GM23248 (cell line): ENCODE measurements around the gene COMP.

Source experiments
- EZH2 ChIP-seq: fragments of 200-600 bp; sonication (generic); IDR thresholded peaks from 2 replicates; pipeline ENCODE4 v1.6.1; 2018; ENCODE audit warnings: antibody characterized with exemption, mild to moderate bottlenecking; ENCODE audit not compliant: insufficient read depth, poor library complexity, severe bottlenecking
- EZH2phosphoT487 ChIP-seq: fragments of 200-600 bp; sonication (generic); IDR thresholded peaks from 2 replicates; pipeline ENCODE4 v1.6.1; 2018; ENCODE audit warnings: antibody characterized with exemption, moderate library complexity, mild to moderate bottlenecking, low read depth; ENCODE audit not compliant: insufficient read depth

DNA sequence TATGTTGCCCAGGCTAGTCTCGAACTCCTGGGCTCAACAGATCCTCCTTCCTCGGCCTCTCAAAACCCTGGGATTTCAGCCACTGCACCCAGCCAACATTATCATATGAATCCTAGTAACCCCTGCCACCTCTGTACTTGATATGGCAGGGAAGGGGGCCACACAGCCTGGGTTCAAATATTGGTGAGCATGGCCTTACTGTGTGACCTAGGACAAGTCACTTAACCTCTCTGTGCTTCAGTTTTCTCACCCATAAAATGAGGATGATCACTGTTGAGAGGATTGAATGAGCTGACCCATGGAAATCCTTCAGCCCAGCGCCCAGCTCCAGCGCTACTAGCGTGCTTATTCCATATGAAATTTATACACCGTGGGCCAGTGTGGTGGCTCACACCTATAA lies 3.6 kb upstream of the COMP start:
- TF ChIP-seq EZH2 (no peak), EZH2phosphoT487 (no peak)
